Activated CD4-positive, alpha-beta T cell treated with anti-CD3 and anti-CD28 coated beads for 24 hours (primary cell): ENCODE results near the gene HYDIN.
"Not testable (repeated sequence)": the region's sequence is repeated elsewhere in the genome, so short reads cannot be mapped to it uniquely, and the experiment has no call there.

ENCODE experiments used
- DNase-seq, 2 donors: peaks; one replicate each; pipeline ENCODE4 v3.0.0-alpha.2; 2020; ENCODE audit warnings: low read depth in 2 of 2

Gene HYDIN

GRCh38 chr16:71225145-71225544 is 5.4 kb downstream of the HYDIN start:
- DNase-seq, result no peak

- DNase-seq, result no peak
Measured at GRCh38 chr16:71218306-71218963, 12.1 kb downstream of the HYDIN start.

- no peak for DNase-seq
Measured at GRCh38 chr16:71217506-71217905, 13.0 kb downstream of the HYDIN start.

- no peak for DNase-seq
Measured at GRCh38 chr16:71216714-71217113, 13.8 kb downstream of the HYDIN start.

GRCh38 chr16:71214746-71215381 is 15.7 kb downstream of the HYDIN start:
- no peak for DNase-seq

- DNase-seq, result no peak
Measured at GRCh38 chr16:71205482-71206131, 24.9 kb downstream of the HYDIN start.

- DNase-seq, result no peak
Measured at GRCh38 chr16:71203631-71204030, 26.9 kb downstream of the HYDIN start.

GRCh38 chr16:71201556-71201955 is 29.0 kb downstream of the HYDIN start:
- DNase-seq, result no peak

GRCh38 chr16:71201054-71201453 is 29.5 kb downstream of the HYDIN start:
- DNase-seq, result no peak

GRCh38 chr16:71198408-71198807 is 32.1 kb downstream of the HYDIN start:
- no peak for DNase-seq

- no peak for DNase-seq
Measured at GRCh38 chr16:71192387-71192786, 38.1 kb downstream of the HYDIN start.

- DNase-seq, result no peak
Measured at GRCh38 chr16:71188956-71189712, 41.4 kb downstream of the HYDIN start.

GRCh38 chr16:71185347-71185746 is 45.2 kb downstream of the HYDIN start:
- DNase-seq, result no peak

GRCh38 chr16:71179569-71179968 is 51.0 kb downstream of the HYDIN start:
- DNase-seq, result no peak

- DNase-seq, result no peak
Measured at GRCh38 chr16:71172481-71173207, 57.9 kb downstream of the HYDIN start.

- DNase-seq, result not testable (repeated sequence)
Measured at GRCh38 chr16:71161007-71161406, 69.5 kb downstream of the HYDIN start.

- DNase-seq, result not testable (repeated sequence)
Measured at GRCh38 chr16:71157278-71157677, 73.2 kb downstream of the HYDIN start.

GRCh38 chr16:71153329-71153728 is 77.2 kb downstream of the HYDIN start:
- not testable (repeated sequence) for DNase-seq

- DNase-seq, result not testable (repeated sequence)
Measured at GRCh38 chr16:71151654-71152053, 78.9 kb downstream of the HYDIN start.

GRCh38 chr16:71143246-71143645 is 87.3 kb downstream of the HYDIN start:
- DNase-seq, result not testable (repeated sequence)

- not testable (repeated sequence) for DNase-seq
Measured at GRCh38 chr16:71110565-71110964, 120.0 kb downstream of the HYDIN start.
